HG03196 (cell line): ENCODE measurements around the gene CACNG4.

Source experiments
- ATAC-seq: cut with Tn5 transposase; IDR thresholded peaks from one replicate; pipeline ENCODE4 v1.9.1; 2021; ENCODE audit not compliant: unreplicated experiment

The CACNG4 gene

GRCh38 chr17:67055811-67056745 is 91.6 kb downstream of the CACNG4 start:
- no peak for ATAC-seq

GRCh38 chr17:67056746-67057490 is 92.4 kb downstream of the CACNG4 start:
- ATAC-seq, result no peak

- ATAC-seq, result no peak
These were observed 93.5 kb downstream of the CACNG4 start for GRCh38 chr17:67058036-67058435.

- no peak for ATAC-seq
These were observed 94.9 kb downstream of the CACNG4 start for GRCh38 chr17:67059372-67059771.

- no peak for ATAC-seq
These were observed 98.6 kb downstream of the CACNG4 start for GRCh38 chr17:67063141-67063540.

- no peak for ATAC-seq
These were observed 102.2 kb downstream of the CACNG4 start for GRCh38 chr17:67066717-67067116.

- ATAC-seq, result no peak
These were observed 103.3 kb downstream of the CACNG4 start for GRCh38 chr17:67067571-67068482.

- no peak for ATAC-seq
These were observed 104.5 kb downstream of the CACNG4 start for GRCh38 chr17:67068999-67069398.

GRCh38 chr17:67069603-67070136 is 105.2 kb downstream of the CACNG4 start:
- no peak for ATAC-seq

- ATAC-seq, result no peak
These were observed 107.1 kb downstream of the CACNG4 start for GRCh38 chr17:67071595-67071994.

GRCh38 chr17:67072885-67073284 is 108.4 kb downstream of the CACNG4 start:
- no peak for ATAC-seq

- ATAC-seq, result no peak
These were observed 110.3 kb downstream of the CACNG4 start for GRCh38 chr17:67074781-67075180.

GRCh38 chr17:67076290-67076689 is 111.8 kb downstream of the CACNG4 start:
- no peak for ATAC-seq

- no peak for ATAC-seq
These were observed 113.8 kb downstream of the CACNG4 start for GRCh38 chr17:67078292-67078691.

GRCh38 chr17:67079491-67079890 is 115.0 kb downstream of the CACNG4 start:
- no peak for ATAC-seq

- ATAC-seq, result no peak
These were observed 116.3 kb downstream of the CACNG4 start for GRCh38 chr17:67080804-67081203.

- ATAC-seq, result peak; percentile 80
These were observed 117.6 kb downstream of the CACNG4 start for GRCh38 chr17:67082107-67082506.
